ENCODE measurements around the gene OSTN. TPM values are rescaled to one million over a fixed set of nuclear protein-coding genes. Genes with fewer than 3 reads are reported as not detected.
A peak's percentile ranks its signal among the peaks of the same experiment; 100 is the strongest.

OSTN gene
- total and polyA plus RNA-seq, 10 donors, result 0.03 TPM; not detected in 9

- 84 to 99% (median 95%) methylated on average over 5 of the region's 5 CpGs for WGBS, 5 donors
- TF ChIP-seq POLR2A (IDR thresholded peaks at IDR 0.05), result no peak
- TF ChIP-seq POLR2AphosphoS5 (IDR thresholded peaks at IDR 0.05), result no peak
- TF ChIP-seq CTCF (IDR thresholded peaks at IDR 0.05 in 8 of 11, conservative IDR thresholded peaks at IDR 0.05 in 3 of 11), result no peak
- H3K27ac ChIP-seq, result peak overlapping the region in 1 of 8 donors; percentile 70
- intact Hi-C loops (cut with DNase I; ENCODE audit: low total_unique reads), result no loop called here
- H3K27me3 ChIP-seq (replicated peaks in 1 of 7), result no peaks in the 10 kb centered on the region
- no peak overlapping the region for H3K4me3 ChIP-seq
- DNase-seq, result no peak
- peaks cover 0 to 52% (median 11%) of the 10 kb centered on the region in 6 donors for H3K4me1 ChIP-seq
- H3K9me3 ChIP-seq, result no peaks in the 10 kb centered on the region
- H3K36me3 ChIP-seq, result no peaks in the 10 kb centered on the region
These were observed 102.9 kb downstream of the OSTN start for GRCh38 chr3:191301782-191302411.

GRCh38 chr3:191302451-191302850 is 103.4 kb downstream of the OSTN start:
- peaks cover 0 to 46% (median 11%) of the 10 kb centered on the region in 6 donors for H3K4me1 ChIP-seq
- WGBS, 5 donors, result 82 to 90% (median 89%) methylated on average over 2 of the region's 2 CpGs
- TF ChIP-seq POLR2AphosphoS5 (IDR thresholded peaks at IDR 0.05), result no peak
- no peak for TF ChIP-seq CTCF (IDR thresholded peaks at IDR 0.05 in 8 of 11, conservative IDR thresholded peaks at IDR 0.05 in 3 of 11)
- no peak for TF ChIP-seq POLR2A (IDR thresholded peaks at IDR 0.05)
- intact Hi-C loops (cut with DNase I; ENCODE audit: low total_unique reads), result no loop called here
- no peak overlapping the region for H3K27ac ChIP-seq
- DNase-seq, result no peak
- H3K4me3 ChIP-seq, result no peak overlapping the region
- H3K27me3 ChIP-seq (replicated peaks in 1 of 7), result no peaks in the 10 kb centered on the region
- H3K36me3 ChIP-seq, result no peaks in the 10 kb centered on the region
- H3K9me3 ChIP-seq, result no peaks in the 10 kb centered on the region

GRCh38 chr3:191303596-191303995 is 104.6 kb downstream of the OSTN start:
- 77 to 87% (median 82%) methylated on average over 3 of the region's 3 CpGs for WGBS, 5 donors
- no peak for DNase-seq
- intact Hi-C loops (cut with DNase I; ENCODE audit: low total_unique reads), result no loop called here
- Histone ChIP-seq H3K36me3 (no peaks in the 10 kb centered on the region), H3K27ac (no peak overlapping the region), H3K9me3 (no peaks in the 10 kb centered on the region), H3K4me3 (no peak overlapping the region), H3K27me3 (replicated peaks in 1 of 7) (no peaks in the 10 kb centered on the region), H3K4me1 (peaks cover 0 to 37% (median 11%) of the 10 kb centered on the region in 6 donors)
- TF ChIP-seq POLR2AphosphoS5 (IDR thresholded peaks at IDR 0.05) (no peak), CTCF (IDR thresholded peaks at IDR 0.05 in 8 of 11, conservative IDR thresholded peaks at IDR 0.05 in 3 of 11) (no peak), POLR2A (IDR thresholded peaks at IDR 0.05) (no peak)

GRCh38 chr3:191306428-191306827 is 107.4 kb downstream of the OSTN start:
- H3K27ac ChIP-seq, result no peak overlapping the region
- no peak for DNase-seq
- no peaks in the 10 kb centered on the region for H3K9me3 ChIP-seq
- no peaks in the 10 kb centered on the region for H3K36me3 ChIP-seq
- no peak overlapping the region for H3K4me3 ChIP-seq
- 91 to 94% (median 93%) methylated on average over 4 of the region's 4 CpGs for WGBS, 5 donors
- no peak for TF ChIP-seq POLR2AphosphoS5 (IDR thresholded peaks at IDR 0.05)
- TF ChIP-seq POLR2A (IDR thresholded peaks at IDR 0.05), result no peak
- no peak for TF ChIP-seq CTCF (IDR thresholded peaks at IDR 0.05 in 8 of 11, conservative IDR thresholded peaks at IDR 0.05 in 3 of 11)
- peaks cover 0 to 9% (median 0%) of the 10 kb centered on the region in 6 donors for H3K4me1 ChIP-seq
- intact Hi-C loops (cut with DNase I; ENCODE audit: low total_unique reads), result no loop called here
- no peaks in the 10 kb centered on the region for H3K27me3 ChIP-seq (replicated peaks in 1 of 7)

Measured in spleen (tissue), 11 donors.